Measurements from ENCODE around the gene SLC35E2B.
A peak's percentile ranks its signal among the peaks of the same experiment; 100 is the strongest.

DNA sequence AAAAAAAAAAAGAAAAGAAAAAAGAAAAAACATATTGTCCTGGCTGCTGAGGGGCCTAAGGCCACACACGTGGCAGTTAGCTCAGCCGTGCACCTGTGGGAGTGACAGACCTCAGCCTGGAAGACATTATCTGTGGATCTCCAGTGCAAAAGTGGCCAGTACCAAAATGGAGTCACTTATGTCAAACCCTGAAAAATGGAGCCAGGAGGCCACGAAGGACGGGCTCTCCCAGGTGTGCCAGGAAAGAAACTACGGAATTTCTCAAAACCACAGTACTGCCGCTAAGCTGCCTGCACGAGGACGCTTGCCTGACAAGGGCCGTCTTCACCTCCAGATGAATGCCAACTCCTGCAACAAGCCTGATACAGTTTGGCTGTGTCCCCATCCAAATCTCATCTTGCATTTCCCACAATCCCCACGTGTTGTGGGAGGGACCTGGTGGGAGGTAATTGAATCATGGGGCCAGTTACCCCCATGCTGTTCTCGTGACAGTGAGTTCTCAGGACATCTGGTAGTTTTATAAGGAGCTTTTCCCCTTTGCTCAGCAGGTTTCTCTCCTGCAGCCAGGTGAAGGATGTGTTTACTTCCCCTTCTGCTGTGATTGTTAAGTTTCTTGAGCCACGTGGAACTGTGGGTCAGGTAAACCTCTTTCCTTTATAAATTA lies 82.6 kb downstream of the SLC35E2B start:
- TF ChIP-seq, protein P1, sequence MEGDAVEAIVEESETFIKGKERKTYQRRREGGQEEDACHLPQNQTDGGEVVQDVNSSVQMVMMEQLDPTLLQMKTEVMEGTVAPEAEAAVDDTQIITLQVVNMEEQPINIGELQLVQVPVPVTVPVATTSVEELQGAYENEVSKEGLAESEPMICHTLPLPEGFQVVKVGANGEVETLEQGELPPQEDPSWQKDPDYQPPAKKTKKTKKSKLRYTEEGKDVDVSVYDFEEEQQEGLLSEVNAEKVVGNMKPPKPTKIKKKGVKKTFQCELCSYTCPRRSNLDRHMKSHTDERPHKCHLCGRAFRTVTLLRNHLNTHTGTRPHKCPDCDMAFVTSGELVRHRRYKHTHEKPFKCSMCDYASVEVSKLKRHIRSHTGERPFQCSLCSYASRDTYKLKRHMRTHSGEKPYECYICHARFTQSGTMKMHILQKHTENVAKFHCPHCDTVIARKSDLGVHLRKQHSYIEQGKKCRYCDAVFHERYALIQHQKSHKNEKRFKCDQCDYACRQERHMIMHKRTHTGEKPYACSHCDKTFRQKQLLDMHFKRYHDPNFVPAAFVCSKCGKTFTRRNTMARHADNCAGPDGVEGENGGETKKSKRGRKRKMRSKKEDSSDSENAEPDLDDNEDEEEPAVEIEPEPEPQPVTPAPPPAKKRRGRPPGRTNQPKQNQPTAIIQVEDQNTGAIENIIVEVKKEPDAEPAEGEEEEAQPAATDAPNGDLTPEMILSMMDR (IDR thresholded peaks at IDR 0.05) = no peak
- TF ChIP-seq POLR2AphosphoS5 (IDR thresholded peaks at IDR 0.05) (peak; percentile 72), POLR2A (IDR thresholded peaks at IDR 0.05) (no peak)
